Measurements from ENCODE around the gene UBC. TPM values are rescaled to one million over a fixed set of nuclear protein-coding genes. Genes with fewer than 3 reads are reported as not detected.

UBC gene
- total RNA-seq, 1 experiment from 2014 or later = 1,259 TPM

DNA sequence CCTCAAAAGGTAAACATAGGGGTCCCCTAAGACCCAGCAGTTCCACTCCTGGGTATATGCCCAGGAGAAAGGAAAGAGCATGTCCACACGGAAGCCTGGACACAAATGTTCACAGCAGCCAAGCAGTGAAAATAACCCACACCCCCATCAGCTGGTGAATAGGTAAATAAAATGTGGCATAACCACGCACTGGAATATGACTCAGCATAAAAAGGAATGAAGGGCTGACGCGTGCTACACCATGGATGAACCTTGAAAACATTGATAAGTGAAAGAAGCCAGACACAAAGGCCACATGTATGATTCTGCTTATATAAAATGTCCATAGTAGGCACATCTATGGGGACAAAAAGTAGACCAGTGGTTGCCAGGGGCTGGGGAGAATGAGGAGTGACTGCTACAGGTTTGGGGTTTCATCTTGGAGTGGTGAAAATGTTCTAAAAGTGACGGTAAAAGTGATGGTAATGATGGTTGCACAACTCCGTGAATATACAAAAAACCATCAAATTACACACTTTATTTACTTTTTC is 47.0 kb downstream of the UBC start:
- no TSS peak for BruUV-seq (replicated peaks)
- Histone ChIP-seq H3K4me3 (replicated peaks in 1 of 2; ENCODE audit: low read depth in 1 of 2, low read length in 2 of 2) (no peak overlapping the region), H3K36me3 (ENCODE audit: control insufficient read depth in 1 of 2, insufficient read depth in 2 of 2, low read length in 2 of 2) (no peaks in the 10 kb centered on the region), H3K9me3 (ENCODE audit: control insufficient read depth in 1 of 2, insufficient read depth in 1 of 2, low read depth in 1 of 2, low read length in 2 of 2) (no peaks in the 10 kb centered on the region), H3K79me2 (ENCODE audit: insufficient read depth, low read length) (peaks cover 11% of the 10 kb centered on the region), H3K27me3 (ENCODE audit: insufficient read depth, low read length) (no peaks in the 10 kb centered on the region), H4K20me1 (ENCODE audit: insufficient read depth) (no peaks in the 10 kb centered on the region), H3K9ac (ENCODE audit: low read length) (no peak overlapping the region), H3K4me2 (ENCODE audit: low read length) (peak overlapping the region; percentile 13), H3K4me1 (ENCODE audit: control insufficient read depth in 1 of 2, insufficient read depth in 2 of 2, low read length in 2 of 2) (peaks cover 8 to 35% of the 10 kb centered on the region in 2 experiments; a peak in 3 of 4 replicates), H2AFZ (ENCODE audit: low read depth, low read length, poor library complexity, severe bottlenecking) (no peak overlapping the region), H3K9me2 (ENCODE audit: insufficient read depth) (no peaks in the 10 kb centered on the region), H3K27ac (ENCODE audit: low read depth, low read length) (no peak overlapping the region)
- ChIA-PET CTCF (no interaction called here), POLR2A (no interaction called here), RAD21 (ENCODE audit: low non-redundant PET in 1 of 2, low total read pairs in 2 of 2, uncharacterized antibody in 2 of 2, unreplicated experiment in 2 of 2) (no interaction called here)
- DNase-seq (ENCODE audit: low read depth, low spot score) (no peak), ATAC-seq (no peak)
- intact Hi-C loops (cut with micrococcal nuclease) = no loop called here
- TF ChIP-seq RAD21 (IDR thresholded peaks at IDR 0.05; ENCODE audit: low read depth) (no peak), YY1 (IDR thresholded peaks at IDR 0.05; ENCODE audit: extremely low read depth, insufficient replicate concordance, low read depth, low read length) (no peak), CEBPB (IDR thresholded peaks at IDR 0.05; ENCODE audit: low read depth) (no peak), MAX (IDR thresholded peaks at IDR 0.05) (no peak)

DNA sequence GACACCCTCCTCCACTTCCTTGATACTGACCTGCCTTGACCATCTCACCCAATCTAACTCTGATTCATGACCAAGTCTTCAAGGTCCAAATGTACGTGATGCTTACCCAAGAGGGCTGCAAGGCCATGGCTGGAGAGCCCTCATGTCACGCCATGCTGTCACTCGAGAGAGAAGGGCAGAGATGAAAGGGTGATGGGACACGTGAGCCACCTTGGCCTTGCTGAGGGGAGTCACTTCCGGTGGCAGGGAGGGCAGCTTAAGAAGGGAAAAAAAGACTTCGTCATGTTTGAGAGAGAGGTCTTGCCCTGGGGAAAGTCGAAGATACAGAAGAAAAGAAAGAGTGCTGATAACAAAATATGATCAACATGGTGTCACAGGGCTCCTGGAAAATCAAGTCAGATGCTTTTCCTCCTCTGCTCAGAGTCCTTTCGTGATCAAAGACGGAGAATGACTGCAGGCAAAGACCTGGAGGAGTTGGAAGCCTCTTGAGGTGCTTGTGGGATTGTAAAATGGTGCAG is 47.5 kb downstream of the UBC start:
- peaks cover 13 to 40% of the 10 kb centered on the region in 2 experiments for H3K4me1 ChIP-seq (ENCODE audit: control insufficient read depth in 1 of 2, insufficient read depth in 2 of 2, low read length in 2 of 2)
- CTCF ChIA-PET = no interaction called here
- ATAC-seq (no peak), DNase-seq (ENCODE audit: low read depth, low spot score) (no peak)
- RAD21 ChIA-PET (ENCODE audit: low non-redundant PET in 1 of 2, low total read pairs in 2 of 2, uncharacterized antibody in 2 of 2, unreplicated experiment in 2 of 2) = no interaction called here
- no peaks in the 10 kb centered on the region for H3K36me3 ChIP-seq (ENCODE audit: control insufficient read depth in 1 of 2, insufficient read depth in 2 of 2, low read length in 2 of 2)
- H3K79me2 ChIP-seq (ENCODE audit: insufficient read depth, low read length) = peaks cover 16% of the 10 kb centered on the region
- no peak overlapping the region for H3K9ac ChIP-seq (ENCODE audit: low read length)
- H3K27ac ChIP-seq (ENCODE audit: low read depth, low read length) = no peak overlapping the region
- no peaks in the 10 kb centered on the region for H3K27me3 ChIP-seq (ENCODE audit: insufficient read depth, low read length)
- no peaks in the 10 kb centered on the region for H3K9me3 ChIP-seq (ENCODE audit: control insufficient read depth in 1 of 2, insufficient read depth in 1 of 2, low read depth in 1 of 2, low read length in 2 of 2)
- no peak overlapping the region for H2AFZ ChIP-seq (ENCODE audit: low read depth, low read length, poor library complexity, severe bottlenecking)
- intact Hi-C loops (cut with micrococcal nuclease) = no loop called here
- TF ChIP-seq POLR2A (IDR thresholded peaks at IDR 0.05; ENCODE audit: borderline replicate concordance, extremely low read depth, insufficient read depth, insufficient read length) (no peak), JUND (IDR thresholded peaks at IDR 0.05) (no peak)
- TF ChIP-seq, protein P1, sequence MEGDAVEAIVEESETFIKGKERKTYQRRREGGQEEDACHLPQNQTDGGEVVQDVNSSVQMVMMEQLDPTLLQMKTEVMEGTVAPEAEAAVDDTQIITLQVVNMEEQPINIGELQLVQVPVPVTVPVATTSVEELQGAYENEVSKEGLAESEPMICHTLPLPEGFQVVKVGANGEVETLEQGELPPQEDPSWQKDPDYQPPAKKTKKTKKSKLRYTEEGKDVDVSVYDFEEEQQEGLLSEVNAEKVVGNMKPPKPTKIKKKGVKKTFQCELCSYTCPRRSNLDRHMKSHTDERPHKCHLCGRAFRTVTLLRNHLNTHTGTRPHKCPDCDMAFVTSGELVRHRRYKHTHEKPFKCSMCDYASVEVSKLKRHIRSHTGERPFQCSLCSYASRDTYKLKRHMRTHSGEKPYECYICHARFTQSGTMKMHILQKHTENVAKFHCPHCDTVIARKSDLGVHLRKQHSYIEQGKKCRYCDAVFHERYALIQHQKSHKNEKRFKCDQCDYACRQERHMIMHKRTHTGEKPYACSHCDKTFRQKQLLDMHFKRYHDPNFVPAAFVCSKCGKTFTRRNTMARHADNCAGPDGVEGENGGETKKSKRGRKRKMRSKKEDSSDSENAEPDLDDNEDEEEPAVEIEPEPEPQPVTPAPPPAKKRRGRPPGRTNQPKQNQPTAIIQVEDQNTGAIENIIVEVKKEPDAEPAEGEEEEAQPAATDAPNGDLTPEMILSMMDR (IDR thresholded peaks at IDR 0.05 in 2 of 3, conservative IDR thresholded peaks at IDR 0.05 in 1 of 3; ENCODE audit: borderline replicate concordance in 1 of 3, insufficient read depth in 1 of 3, low read depth in 2 of 3, low read length in 2 of 3) = no peak
- H3K4me2 ChIP-seq (ENCODE audit: low read length) = peak overlapping the region; percentile 13
- no peaks in the 10 kb centered on the region for H3K9me2 ChIP-seq (ENCODE audit: insufficient read depth)
- no peaks in the 10 kb centered on the region for H4K20me1 ChIP-seq (ENCODE audit: insufficient read depth)
- no peak overlapping the region for H3K4me3 ChIP-seq (replicated peaks in 1 of 2; ENCODE audit: low read depth in 1 of 2, low read length in 2 of 2)
- POLR2A ChIA-PET = no interaction called here
- no TSS peak for BruUV-seq (replicated peaks)
